Neutrophil (primary cell): Measurements from ENCODE around the gene HNRNPH3.

Source experiments
- H3K27ac ChIP-seq: fragments of 200-600 bp; sonication (generic); 2 replicates; pipeline ENCODE4 v1.5.1; 2016; ENCODE audit warnings: mild to moderate bottlenecking, moderate library complexity
- H3K27me3 ChIP-seq: fragments of 200-600 bp; sonication (generic); 2 replicates; pipeline ENCODE4 v1.6.0; 2016; ENCODE audit warnings: mild to moderate bottlenecking
- H3K36me3 ChIP-seq: fragments of 200-600 bp; sonication (generic); 2 replicates; pipeline ENCODE4 v1.5.1; 2017
- H3K4me1 ChIP-seq, 2 experiments: fragments of 200-600 bp in 1 of 2; sonication (generic) in 1 of 2; 1 replicate in 1 of 2; 2 replicates in 1 of 2; pipeline versions ENCODE4 v1.5.1 to v1.6.1; 2013 to 2016; ENCODE audit warnings: low read depth in 1 of 2, low read length in 1 of 2, mild to moderate bottlenecking in 1 of 2, moderate library complexity in 1 of 2; ENCODE audit not compliant: control insufficient read depth in 1 of 2, insufficient read depth in 1 of 2
- H3K4me3 ChIP-seq, 2 experiments: fragments of 200-600 bp in 1 of 2; sonication (generic) in 1 of 2; 1 replicate in 1 of 2; 2 replicates in 1 of 2; pipeline ENCODE4 v1.5.1; 2013 to 2016; ENCODE audit warnings: low read depth in 1 of 2, low read length in 1 of 2, mild to moderate bottlenecking in 1 of 2, moderate library complexity in 1 of 2
- H3K9me3 ChIP-seq: fragments of 200-600 bp; sonication (generic); 2 replicates; pipeline ENCODE4 v1.5.1; 2016
- CTCF ChIP-seq: fragments of 200-600 bp; sonication (generic); IDR thresholded peaks from 2 replicates; pipeline ENCODE4 v1.5.1; 2016; ENCODE audit warnings: antibody characterized with exemption

The HNRNPH3 gene

GRCh38 chr10:68367121-68367520, 35.3 kb downstream of the HNRNPH3 start:
- Histone ChIP-seq H3K36me3 (peaks cover 28% of the 10 kb centered on the region), H3K9me3 (no peaks in the 10 kb centered on the region), H3K27ac (no peak overlapping the region), H3K27me3 (no peaks in the 10 kb centered on the region), H3K4me1 (no peaks in the 10 kb centered on the region), H3K4me3 (no peak overlapping the region)
- no peak for TF ChIP-seq CTCF

DNA sequence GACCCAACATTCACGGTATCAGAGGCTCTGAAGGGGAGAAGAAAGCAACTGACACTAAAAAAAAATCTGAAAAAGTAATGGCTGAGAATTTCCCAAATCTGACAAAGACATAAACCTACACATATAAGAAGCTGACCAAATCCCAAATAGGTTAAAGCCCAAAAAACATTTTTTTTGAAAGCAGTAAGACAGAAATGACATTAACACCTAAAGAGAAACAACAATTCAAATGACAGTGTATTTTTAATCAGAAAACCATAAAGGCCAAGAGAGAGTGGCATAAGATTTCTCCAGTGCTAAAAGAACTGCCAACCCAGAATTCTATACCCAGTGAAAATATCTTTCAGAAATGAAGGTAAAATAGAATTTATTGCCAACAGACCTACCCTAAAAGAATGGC, 39.7 kb downstream of the HNRNPH3 start:
- Histone ChIP-seq H3K9me3 (no peaks in the 10 kb centered on the region), H3K36me3 (peaks cover 13% of the 10 kb centered on the region), H3K4me3 (no peak overlapping the region), H3K27me3 (no peaks in the 10 kb centered on the region), H3K4me1 (no peaks in the 10 kb centered on the region), H3K27ac (no peak overlapping the region)
- TF ChIP-seq CTCF = no peak

DNA sequence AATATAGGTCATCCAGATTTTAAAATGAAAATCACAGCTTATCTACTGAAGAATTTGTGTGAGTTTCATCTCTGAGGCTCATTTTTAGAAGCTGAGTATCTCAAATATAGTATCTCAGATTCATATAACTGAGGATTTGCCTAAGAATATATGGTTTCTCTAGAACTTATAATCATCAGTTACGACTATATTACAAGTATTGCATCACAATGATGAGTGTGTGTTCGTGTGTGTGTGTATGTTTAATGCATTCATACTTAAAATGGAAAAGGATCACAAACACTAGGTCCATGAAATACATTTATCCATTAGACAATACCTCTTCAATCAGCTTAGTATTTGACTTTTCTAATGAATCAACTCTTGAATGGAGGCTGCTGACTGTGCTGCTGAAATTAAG, 53.9 kb downstream of the HNRNPH3 start:
- Histone ChIP-seq H3K4me3 (no peak overlapping the region), H3K27ac (no peak overlapping the region)

More for the DNA sequence above, 53.9 kb downstream of the HNRNPH3 start:
- peaks cover 65% of the 10 kb centered on the region for H3K36me3 ChIP-seq
- TF ChIP-seq CTCF = no peak
- H3K9me3 ChIP-seq = no peaks in the 10 kb centered on the region
- H3K27me3 ChIP-seq = no peaks in the 10 kb centered on the region
- no peaks in the 10 kb centered on the region for H3K4me1 ChIP-seq
